GM19238 (cell line): ENCODE data around the gene CSNK1E.

Experiments
- DNase-seq: peaks from one replicate; pipeline ENCODE4 v3.0.0; 2011; ENCODE audit warnings: low spot score; ENCODE audit not compliant: insufficient read length

CSNK1E gene

GRCh38 chr22:38250643-38251340 lies 66.4 kb downstream of the CSNK1E start:
- no peak for DNase-seq

DNA sequence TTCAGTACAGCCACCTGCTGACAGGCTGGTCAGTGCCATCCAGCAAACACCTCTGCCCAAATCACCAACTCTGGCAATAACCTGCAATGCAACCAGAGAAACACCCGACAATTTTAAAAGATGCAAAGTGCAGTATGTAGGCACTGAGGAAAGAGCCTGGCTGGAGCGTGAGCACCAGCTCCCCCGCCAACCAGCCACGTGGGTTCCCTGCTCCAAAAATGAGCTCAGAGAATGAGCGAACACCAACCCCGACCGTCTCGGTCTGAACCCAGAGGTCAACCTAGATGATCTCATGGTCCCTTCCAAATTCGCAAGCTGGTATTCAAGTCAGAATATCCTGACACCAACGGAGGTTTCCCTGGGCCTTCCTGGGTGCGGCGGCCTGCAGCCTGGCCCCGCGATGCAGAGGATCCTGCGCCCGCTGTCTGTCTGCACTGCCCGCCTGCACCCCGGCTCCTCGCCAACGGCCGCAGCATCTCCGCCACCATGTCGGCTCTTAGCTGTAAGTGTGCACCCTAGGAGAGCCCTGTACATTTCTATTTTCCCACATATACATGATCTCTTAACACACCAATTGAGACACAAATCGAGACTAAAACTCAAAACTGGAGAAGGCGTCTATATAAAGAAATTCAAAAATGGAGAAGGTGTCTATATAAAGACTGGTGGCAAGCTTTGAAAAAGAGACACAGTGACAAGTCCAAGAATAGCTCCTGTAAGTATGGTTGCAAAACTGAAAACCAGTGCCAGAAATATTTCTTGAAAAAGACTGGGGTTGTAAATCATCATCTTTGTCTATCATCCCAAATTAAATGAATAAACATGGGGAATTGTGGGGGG lies 67.2 kb downstream of the CSNK1E start:
- no peak for DNase-seq

DNA sequence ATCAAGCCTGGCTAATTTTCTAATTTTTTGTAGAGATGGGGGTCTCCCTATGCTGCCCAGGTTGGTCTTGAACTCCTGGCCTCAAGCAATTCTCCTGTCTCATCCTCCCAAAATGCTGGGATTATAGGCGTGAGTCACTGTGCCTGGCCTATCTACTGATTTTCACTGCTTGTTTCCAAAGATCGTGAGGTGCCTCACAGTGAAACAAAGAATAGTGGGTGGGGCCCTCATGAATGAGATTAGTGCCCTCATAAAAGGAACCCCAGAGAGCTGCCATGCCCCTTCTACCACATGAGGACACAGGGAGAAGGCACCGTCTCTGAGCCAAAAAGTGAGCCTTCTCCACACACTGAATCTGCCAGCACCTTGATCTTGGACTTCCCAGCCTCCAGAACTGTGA lies 67.9 kb downstream of the CSNK1E start:
- no peak for DNase-seq

DNA sequence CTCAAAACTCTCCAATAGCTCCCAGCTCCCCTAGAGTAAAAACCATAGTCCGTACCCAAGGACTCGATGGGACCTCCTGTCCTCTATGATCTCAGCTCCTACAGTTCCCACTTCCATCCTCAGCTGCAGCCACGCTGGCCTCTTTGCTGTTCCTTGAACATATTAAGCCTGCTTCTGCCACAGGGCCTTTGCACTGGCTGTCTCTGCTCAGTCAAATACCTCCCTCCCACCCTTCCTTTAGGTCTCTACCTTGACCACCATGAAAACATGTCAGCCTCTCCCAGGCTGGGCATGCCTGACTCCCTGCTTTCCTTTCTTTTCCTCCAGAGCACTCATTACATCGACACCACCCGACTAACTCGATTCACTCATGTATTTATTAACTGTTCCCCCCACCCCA lies 69.0 kb downstream of the CSNK1E start:
- no peak for DNase-seq

DNA sequence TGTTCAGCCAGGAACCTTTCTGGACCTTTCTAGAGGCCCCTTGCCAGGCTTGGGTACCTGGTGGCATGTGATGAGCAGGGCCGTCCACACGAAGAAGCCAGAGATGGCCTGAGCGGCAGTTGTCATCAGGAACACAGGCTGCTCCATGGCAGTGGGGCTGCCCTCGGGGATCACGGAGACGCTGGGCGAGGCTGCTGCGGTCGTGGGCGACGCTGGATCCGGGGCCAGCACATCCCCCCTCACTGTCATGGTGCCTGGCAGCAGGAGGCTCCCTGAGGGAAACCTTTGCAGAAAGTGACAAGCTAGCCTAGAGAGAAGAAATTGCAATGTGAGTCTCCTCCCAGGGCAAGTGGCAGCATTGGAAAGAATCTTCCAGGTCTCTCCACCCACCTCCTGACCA lies 69.5 kb downstream of the CSNK1E start:
- DNase-seq: no peak

GRCh38 chr22:38246692-38247091 lies 70.5 kb downstream of the CSNK1E start:
- no peak for DNase-seq

GRCh38 chr22:38246046-38246658 lies 71.1 kb downstream of the CSNK1E start:
- DNase-seq: no peak

GRCh38 chr22:38244106-38244505 lies 73.1 kb downstream of the CSNK1E start:
- DNase-seq: no peak

DNA sequence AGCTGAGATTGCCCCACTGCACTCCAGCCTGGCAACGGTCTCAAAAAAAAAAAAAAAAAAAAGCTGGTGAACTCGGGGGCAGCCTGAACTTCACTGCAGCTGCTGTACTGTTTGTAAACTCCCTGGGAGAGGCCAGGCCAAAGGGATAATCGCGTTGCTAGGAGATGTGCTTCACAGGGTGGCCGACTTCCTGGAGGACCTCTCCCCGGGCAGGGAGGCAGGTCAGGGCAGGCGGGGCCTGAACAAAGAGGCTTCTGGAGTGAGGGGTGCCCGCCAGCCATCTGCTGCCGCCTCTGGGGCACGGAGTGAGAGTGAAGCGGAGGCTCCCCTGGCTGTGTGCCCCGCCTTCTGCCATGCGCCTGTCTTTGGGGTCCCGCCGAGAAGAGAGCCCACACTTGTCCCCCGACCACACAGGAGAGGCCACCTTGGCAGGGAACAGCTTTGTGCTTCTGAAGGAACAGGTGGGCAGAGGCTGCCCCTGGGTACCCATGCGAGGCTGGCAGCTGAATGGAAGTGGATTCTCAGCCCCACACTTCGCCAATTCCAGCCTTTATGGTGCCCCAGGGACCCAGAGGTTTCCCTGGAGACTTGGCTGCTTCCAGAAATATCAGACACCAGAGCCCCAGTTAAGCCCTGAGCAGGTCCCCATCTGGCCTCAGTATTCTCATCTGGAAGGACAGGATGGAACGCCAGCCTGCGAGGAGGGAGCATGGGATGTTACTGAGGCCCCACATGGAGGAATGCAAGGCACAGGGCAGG lies 74.0 kb downstream of the CSNK1E start:
- no peak for DNase-seq

GRCh38 chr22:38240734-38241252 lies 76.4 kb downstream of the CSNK1E start:
- no peak for DNase-seq
